ENCODE results near the gene NFYC.
A peak's percentile ranks its signal among the peaks of the same experiment; 100 is the strongest.

NFYC gene

DNA sequence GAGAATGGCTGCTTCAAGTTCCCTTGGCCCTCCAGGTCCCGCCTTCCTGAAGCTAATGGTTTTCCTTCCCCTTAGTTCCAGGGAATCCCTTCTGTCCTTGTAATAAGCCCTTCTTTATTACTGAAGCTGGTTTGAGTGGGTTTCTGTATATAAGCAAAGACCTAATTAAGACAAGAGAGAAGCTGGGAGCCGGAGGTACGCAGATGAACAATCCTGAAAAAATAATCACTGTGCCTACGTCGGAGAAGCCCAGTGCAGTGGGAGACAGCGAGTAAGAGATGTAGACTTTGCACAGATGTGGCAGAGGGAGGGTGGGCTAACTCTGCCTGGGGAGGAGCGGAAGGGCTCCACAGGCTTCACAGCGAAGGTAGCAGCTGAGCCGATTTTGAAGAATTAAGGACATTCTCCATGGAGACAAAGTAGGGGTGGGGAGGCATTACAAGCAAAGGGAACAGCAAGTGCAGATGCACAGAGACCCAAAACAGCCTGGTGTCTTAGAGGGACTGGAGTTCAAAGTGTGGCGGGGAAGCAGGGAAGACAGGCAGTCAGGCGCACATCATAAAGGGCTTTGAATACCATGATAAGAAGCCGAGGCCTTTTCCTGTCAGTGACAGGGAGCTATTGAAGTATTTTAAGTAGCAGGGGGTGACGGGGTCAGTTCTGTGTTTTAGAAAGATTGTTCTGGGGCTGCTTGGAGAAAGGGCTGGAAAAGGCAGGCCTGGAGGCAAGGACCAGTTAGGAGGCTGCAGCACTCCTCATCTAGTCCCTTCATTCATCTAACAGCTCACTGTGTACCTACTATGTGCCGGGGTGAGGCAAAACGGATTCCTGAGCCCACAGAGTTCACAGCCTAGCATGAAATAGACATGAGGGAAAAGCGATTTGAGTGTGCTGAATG is 32.5 kb upstream of the NFYC start:
- H3K36me3 ChIP-seq (ENCODE audit: control insufficient read depth in 2 of 2, insufficient read depth in 1 of 2, low read length in 2 of 2), result no peaks in the 10 kb centered on the region
- no peak overlapping the region for H3K27ac ChIP-seq (ENCODE audit: extremely low read depth, low read depth, low read length)
- no peak for TF ChIP-seq ZNF394 (tag by site-specific recombination; IDR thresholded peaks at IDR 0.05; ENCODE audit: borderline replicate concordance)
- TF ChIP-seq SETDB1 (IDR thresholded peaks at IDR 0.05; ENCODE audit: insufficient read length, low read length), result no peak
- peak; percentile 44; the same call in 1 of the 2 replicates for TF ChIP-seq ZNF341 (tag by site-specific recombination; IDR thresholded peaks at IDR 0.05; ENCODE audit: low read depth)
- no peak for TF ChIP-seq ZNF184 (tag by site-specific recombination; IDR thresholded peaks at IDR 0.05)
- TF ChIP-seq ZNF146 (tag by site-specific recombination; IDR thresholded peaks at IDR 0.05), result no peak
- no peak for TF ChIP-seq ZNF747 (tag by site-specific recombination; IDR thresholded peaks at IDR 0.05)
- TF ChIP-seq ZSCAN23 (tag by site-specific recombination; IDR thresholded peaks at IDR 0.05), result no peak
- TF ChIP-seq ZNF704 (tag by site-specific recombination; IDR thresholded peaks at IDR 0.05), result no peak
- TF ChIP-seq ZNF202 (tag by site-specific recombination; IDR thresholded peaks at IDR 0.05; ENCODE audit: borderline replicate concordance), result no peak
- 0 out of 2 replicates have a peak, but pooled peaks have one; percentile 24 for TF ChIP-seq FEZF1 (tag by site-specific recombination; IDR thresholded peaks at IDR 0.05)
- H3K9me3 ChIP-seq (ENCODE audit: control insufficient read depth, insufficient read depth, low read depth, low read length), result no peaks in the 10 kb centered on the region
- ChIA-PET POLR2A (no interaction called here), CTCF (interaction anchor here (0.6 to 2.0 kb wide), 2 partner anchors 10 to 796 kb away, joined by 3 to 5 read pairs; no protein-coding TSS in a partner anchor)
- H3K4me1 ChIP-seq (ENCODE audit: control insufficient read depth, insufficient read depth, low read length), result no peaks in the 10 kb centered on the region
- H3K4me3 ChIP-seq (ENCODE audit: low read depth, low read length), result no peak overlapping the region

DNA sequence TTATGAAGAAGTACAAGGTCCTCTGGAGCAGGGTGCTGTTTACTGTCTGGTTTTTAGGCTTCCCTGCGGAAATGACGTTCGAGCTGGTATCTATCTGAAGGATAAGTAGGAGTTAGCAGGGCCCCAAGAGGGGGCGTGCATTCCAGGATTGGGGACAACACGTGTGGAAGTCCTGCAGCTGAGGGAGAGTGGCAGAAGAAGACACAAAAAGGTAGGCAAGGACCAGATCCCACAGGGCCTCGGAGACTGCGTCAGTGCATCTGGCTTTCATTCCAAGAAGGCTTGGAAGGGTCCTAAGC is 31.9 kb upstream of the NFYC start:
- Histone ChIP-seq H3K9me3 (ENCODE audit: control insufficient read depth, insufficient read depth, low read depth, low read length) (no peaks in the 10 kb centered on the region), H3K27ac (ENCODE audit: extremely low read depth, low read depth, low read length) (no peak overlapping the region), H3K4me3 (ENCODE audit: low read depth, low read length) (no peak overlapping the region), H3K36me3 (ENCODE audit: control insufficient read depth in 2 of 2, insufficient read depth in 1 of 2, low read length in 2 of 2) (no peaks in the 10 kb centered on the region), H3K4me1 (ENCODE audit: control insufficient read depth, insufficient read depth, low read length) (no peaks in the 10 kb centered on the region)
- ChIA-PET POLR2A (no interaction called here), CTCF (interaction anchor here (0.6 to 2.0 kb wide), 3 partner anchors 9 to 796 kb away, joined by 3 to 5 read pairs (median 3); no protein-coding TSS in a partner anchor)
- TF ChIP-seq ZNF223 (tag by site-specific recombination; IDR thresholded peaks at IDR 0.05), result no peak
- TF ChIP-seq ZNF221 (tag by site-specific recombination; IDR thresholded peaks at IDR 0.05; ENCODE audit: borderline replicate concordance), result no peak
- TF ChIP-seq ZNF707 (tag by site-specific recombination; IDR thresholded peaks at IDR 0.05), result no peak
- no peak for TF ChIP-seq KLF8 (tag by site-specific recombination; IDR thresholded peaks at IDR 0.05)
- no peak for TF ChIP-seq ZNF391 (tag by site-specific recombination; IDR thresholded peaks at IDR 0.05; ENCODE audit: borderline replicate concordance, low read depth)
- no peak for TF ChIP-seq ZNF214 (tag by site-specific recombination; IDR thresholded peaks at IDR 0.05; ENCODE audit: borderline replicate concordance)
- no peak for TF ChIP-seq REPIN1 (tag by site-specific recombination; IDR thresholded peaks at IDR 0.05; ENCODE audit: low read depth)
- TF ChIP-seq, protein P1, sequence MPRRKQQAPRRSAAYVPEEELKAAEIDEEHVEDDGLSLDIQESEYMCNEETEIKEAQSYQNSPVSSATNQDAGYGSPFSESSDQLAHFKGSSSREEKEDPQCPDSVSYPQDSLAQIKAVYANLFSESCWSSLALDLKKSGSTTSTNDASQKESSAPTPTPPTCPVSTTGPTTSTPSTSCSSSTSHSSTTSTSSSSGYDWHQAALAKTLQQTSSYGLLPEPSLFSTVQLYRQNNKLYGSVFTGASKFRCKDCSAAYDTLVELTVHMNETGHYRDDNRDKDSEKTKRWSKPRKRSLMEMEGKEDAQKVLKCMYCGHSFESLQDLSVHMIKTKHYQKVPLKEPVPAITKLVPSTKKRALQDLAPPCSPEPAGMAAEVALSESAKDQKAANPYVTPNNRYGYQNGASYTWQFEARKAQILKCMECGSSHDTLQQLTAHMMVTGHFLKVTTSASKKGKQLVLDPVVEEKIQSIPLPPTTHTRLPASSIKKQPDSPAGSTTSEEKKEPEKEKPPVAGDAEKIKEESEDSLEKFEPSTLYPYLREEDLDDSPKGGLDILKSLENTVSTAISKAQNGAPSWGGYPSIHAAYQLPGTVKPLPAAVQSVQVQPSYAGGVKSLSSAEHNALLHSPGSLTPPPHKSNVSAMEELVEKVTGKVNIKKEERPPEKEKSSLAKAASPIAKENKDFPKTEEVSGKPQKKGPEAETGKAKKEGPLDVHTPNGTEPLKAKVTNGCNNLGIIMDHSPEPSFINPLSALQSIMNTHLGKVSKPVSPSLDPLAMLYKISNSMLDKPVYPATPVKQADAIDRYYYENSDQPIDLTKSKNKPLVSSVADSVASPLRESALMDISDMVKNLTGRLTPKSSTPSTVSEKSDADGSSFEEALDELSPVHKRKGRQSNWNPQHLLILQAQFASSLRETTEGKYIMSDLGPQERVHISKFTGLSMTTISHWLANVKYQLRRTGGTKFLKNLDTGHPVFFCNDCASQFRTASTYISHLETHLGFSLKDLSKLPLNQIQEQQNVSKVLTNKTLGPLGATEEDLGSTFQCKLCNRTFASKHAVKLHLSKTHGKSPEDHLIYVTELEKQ (tag by site-specific recombination; IDR thresholded peaks at IDR 0.05; ENCODE audit: borderline replicate concordance), result no peak
- TF ChIP-seq ZNF624 (tag by site-specific recombination; IDR thresholded peaks at IDR 0.05), result no peak
- no peak for TF ChIP-seq ZNF24 (tag by site-specific recombination; IDR thresholded peaks at IDR 0.05)
- TF ChIP-seq EGR2 (tag by site-specific recombination; IDR thresholded peaks at IDR 0.05; ENCODE audit: low read depth), result no peak

Measured in HEK293 (cell line).